Dendritic cell treated with granulocyte-macrophage colony-stimulating factor and Interleukin-4, amounts not matched to agents 40 ng/mL and 50 ng/mL, for 4 days (primary cell): Measurements from ENCODE around the gene CCDC106.

Experiments used
- H3K27ac Mint-ChIP-seq: one replicate; pipeline ENCODE4 v1.8.0; 2022; ENCODE audit warnings: mild to moderate bottlenecking, mixed read lengths
- H3K27me3 Mint-ChIP-seq: one replicate; pipeline ENCODE4 v1.8.0; 2022; ENCODE audit warnings: mild to moderate bottlenecking, mixed read lengths
- H3K36me3 Mint-ChIP-seq: one replicate; pipeline ENCODE4 v1.8.0; 2022; ENCODE audit warnings: low read depth, mixed read lengths
- H3K4me1 Mint-ChIP-seq: one replicate; pipeline ENCODE4 v1.8.0; 2022; ENCODE audit warnings: low read depth, mixed read lengths
- H3K4me3 Mint-ChIP-seq: one replicate; pipeline ENCODE4 v1.8.0; 2022; ENCODE audit warnings: mild to moderate bottlenecking, moderate library complexity, mixed read lengths
- H3K9me3 Mint-ChIP-seq: one replicate; pipeline ENCODE4 v1.8.0; 2022; ENCODE audit warnings: mixed read lengths
- intact Hi-C: fragments of 100-400 bp; cut with micrococcal nuclease; formaldehyde crosslinking; loops from one replicate; pipeline ENCODE4 v1.15.0; 2022

The CCDC106 gene

DNA sequence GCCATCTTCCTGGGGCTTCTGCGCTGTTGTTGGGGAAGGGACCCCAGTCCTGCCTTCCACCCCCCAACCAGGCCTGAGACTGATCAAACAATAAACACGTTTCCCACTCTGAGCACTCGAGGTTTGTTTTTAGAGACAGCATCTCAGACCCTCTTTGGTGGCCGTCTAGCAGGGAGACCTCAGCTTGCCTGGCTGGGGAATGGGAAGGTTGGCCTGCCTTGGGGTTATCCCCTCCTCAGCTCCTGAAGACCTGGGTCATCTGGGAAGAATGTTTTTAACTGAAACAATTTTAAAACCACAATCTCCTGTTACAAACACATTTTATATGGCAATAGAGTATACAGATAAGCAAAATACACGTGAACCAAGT, 2.5 kb upstream of the CCDC106 start:
- Mint-ChIP-seq H3K27me3 (peaks cover 4% of the 10 kb centered on the region), H3K4me1 (peaks cover 78% of the 10 kb centered on the region), H3K4me3 (no peak overlapping the region)

DNA sequence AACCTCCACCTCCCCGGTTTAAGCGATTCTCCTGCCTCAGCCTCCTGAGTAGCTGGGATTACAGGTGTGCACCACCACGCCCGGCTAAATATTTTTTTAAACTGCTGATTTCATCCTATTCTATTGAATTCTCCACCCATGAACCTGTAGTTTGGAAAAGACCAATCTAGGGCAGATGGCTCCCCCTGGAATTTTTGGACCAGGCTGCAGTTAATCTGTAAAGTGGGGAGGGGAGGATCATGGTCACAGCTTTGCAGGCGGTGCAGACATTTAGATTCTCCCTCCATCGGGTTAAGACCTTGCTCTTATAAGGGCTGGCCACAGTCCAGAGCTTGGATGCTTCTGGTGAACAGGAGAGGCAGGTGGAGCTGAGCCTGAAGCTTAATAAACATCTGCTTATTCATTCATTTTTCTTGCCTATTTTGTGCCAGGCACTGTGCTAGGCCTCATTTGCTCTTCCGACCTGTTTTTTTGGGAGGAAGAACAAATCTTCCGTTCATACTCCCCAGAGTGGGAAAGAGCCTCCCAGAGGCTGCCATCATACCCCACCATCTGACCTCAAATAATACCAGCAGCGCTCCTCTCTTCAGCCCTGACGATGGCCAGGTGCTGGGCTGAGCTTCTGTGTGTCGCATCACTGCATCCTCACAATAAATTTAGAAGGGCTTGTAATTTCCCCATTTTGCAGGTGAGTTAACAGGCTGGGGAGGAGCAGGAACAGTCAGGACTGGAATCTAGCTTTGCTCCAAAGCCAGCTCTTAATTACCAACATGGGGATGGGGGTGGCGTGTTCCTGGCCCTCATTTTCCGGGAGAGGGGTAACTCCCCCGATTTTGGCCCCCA, 902 bp upstream of the CCDC106 start:
- intact Hi-C loops = no loop called here
- Mint-ChIP-seq H3K27ac (peak overlapping the region; percentile 83), H3K4me1 (peaks cover 73% of the 10 kb centered on the region), H3K4me3 (peak overlapping the region; percentile 93), H3K9me3 (no peaks in the 10 kb centered on the region), H3K36me3 (peaks cover 76% of the 10 kb centered on the region), H3K27me3 (peaks cover 4% of the 10 kb centered on the region)

More for the DNA sequence above, 2.5 kb upstream of the CCDC106 start:
- H3K27ac Mint-ChIP-seq = no peak overlapping the region
- no peaks in the 10 kb centered on the region for H3K9me3 Mint-ChIP-seq
- intact Hi-C loops = no loop called here
- peaks cover 68% of the 10 kb centered on the region for H3K36me3 Mint-ChIP-seq

DNA sequence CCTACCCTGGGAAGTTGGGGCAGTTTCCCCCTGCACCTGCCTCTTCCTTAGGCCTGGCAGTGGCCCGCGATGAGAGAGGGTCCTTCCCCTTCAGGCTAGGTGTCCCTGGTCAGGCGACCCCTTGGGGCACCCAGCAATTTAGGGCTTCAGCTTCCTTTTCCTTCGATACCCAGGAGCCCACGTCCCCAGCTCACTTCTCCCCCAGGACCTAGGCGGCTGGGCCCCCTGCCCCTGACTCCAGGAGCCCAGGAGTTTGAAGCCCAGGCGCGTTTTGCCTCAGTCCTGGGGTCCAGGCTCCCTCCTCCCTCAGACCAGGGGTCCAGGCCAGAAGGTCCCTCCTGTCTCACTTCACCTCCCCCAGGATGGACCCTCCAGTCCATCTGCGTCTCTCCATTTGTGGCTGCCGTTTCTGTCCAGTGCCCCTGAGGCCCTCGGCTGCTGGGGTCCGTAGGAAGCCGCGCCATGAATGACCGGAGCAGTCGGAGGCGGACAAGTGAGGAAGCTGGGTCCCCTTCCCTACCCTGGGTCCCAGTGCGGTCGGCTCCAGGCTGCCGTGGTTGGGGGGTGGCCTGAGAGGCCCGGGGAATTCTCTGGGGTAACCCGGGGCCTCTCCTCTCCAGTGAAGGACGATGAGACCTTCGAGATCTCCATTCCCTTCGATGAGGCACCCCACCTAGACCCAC, 714 bp downstream of the CCDC106 start:
- Mint-ChIP-seq H3K36me3 (peaks cover 74% of the 10 kb centered on the region), H3K4me1 (peaks cover 58% of the 10 kb centered on the region), H3K27ac (peak overlapping the region; percentile 83), H3K9me3 (no peaks in the 10 kb centered on the region), H3K27me3 (peaks cover 4% of the 10 kb centered on the region), H3K4me3 (peak overlapping the region; percentile 93)
- intact Hi-C loops = no loop called here

DNA sequence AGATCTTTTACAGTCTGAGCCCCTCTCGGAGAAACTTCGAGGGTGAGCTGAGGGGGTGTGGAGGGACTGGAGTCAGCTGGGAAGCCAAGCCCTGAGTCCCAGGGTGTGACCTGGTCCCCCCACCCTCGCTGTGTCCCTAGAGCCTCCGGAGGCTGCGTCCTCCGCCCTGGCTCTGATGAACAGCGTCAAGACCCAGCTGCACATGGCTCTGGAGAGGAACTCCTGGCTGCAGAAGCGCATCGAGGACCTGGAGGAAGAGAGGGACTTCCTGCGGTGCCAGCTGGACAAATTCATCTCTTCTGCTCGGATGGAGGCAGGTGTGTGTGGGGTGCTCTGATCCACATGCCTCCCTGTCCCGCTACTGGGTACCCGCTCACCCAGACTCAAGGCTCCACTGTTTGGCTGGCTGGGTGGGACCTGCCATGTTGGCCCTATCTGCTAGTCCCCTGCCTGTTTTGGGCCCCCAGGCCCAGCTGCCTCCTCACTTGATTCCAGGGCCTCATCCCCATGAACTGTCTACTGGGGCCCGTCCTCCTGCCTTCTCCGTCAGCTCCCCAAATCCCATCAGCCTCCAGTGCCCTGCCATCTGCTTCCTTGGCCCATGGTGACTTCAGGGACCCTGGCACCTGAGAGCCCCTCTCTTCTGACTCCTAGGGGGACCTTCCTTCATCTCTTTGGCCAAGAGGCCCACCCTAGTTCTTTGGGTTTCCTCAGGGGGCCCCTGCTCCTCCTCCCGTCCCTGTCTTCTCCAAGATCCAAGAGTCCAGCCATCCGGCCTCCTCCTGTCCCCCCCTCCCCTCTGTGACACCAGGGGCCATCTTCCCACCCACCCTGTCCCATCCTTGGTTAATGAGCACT, 1.5 kb downstream of the CCDC106 start:
- intact Hi-C loops = no loop called here
- H3K4me3 Mint-ChIP-seq = peak overlapping the region; percentile 93
- H3K9me3 Mint-ChIP-seq = no peaks in the 10 kb centered on the region
- H3K27me3 Mint-ChIP-seq = peaks cover 4% of the 10 kb centered on the region
- peaks cover 51% of the 10 kb centered on the region for H3K4me1 Mint-ChIP-seq
- H3K36me3 Mint-ChIP-seq = peaks cover 74% of the 10 kb centered on the region
- peak overlapping the region; percentile 83 for H3K27ac Mint-ChIP-seq

DNA sequence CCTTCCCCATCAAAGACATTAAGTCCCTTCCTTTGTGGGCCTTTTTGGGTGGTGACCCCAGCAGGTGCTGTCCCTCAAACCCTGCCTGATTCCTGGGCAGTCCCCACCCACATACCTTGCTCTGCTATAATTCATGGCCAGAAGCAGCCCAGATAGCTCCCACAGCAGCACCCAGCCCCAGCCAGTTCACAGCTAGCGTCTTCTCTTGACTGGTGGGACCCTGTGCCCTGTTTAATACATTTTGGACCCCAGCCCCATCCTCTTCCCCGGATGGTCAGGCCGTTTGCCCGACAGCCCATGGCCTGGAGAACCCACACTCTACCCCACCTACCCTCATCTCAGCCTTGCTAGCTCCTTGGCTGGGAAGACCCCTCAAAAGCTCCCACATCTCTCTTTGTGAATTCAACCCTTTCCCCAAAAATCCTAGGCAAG, 2.1 kb downstream of the CCDC106 start:
- no peaks in the 10 kb centered on the region for H3K9me3 Mint-ChIP-seq

DNA sequence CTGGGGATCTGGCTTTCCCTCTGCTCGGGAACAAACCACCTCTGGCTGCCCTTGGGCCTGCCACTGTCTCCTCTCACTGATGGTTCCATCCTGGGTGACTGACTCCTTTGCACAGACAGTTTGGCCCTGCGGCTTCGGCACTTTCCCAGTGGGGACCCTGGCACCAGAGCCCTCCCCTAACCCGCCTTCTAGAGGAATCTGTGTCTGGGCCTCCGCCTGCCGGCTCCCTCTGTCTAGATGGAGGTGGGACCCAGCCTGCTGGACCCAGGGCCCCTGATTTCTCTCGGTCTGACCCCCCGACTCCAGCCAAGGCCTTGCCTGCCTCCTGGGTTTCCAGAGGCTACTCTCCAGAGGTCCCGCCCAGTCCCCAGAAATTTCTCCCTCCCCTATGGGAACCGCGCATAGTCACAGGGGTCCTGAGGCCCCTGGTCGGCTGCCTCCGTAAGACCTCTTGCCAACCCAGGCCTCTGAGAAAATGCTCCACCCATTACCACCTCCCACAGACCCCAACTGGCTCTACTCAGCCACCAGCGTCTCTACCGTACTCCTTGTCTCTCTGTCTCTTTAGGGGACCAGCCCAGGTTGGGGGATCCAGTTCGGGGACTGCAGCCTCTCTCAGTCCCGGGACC, 2.7 kb downstream of the CCDC106 start:
- H3K36me3 Mint-ChIP-seq = peaks cover 74% of the 10 kb centered on the region
- no peak overlapping the region for H3K4me3 Mint-ChIP-seq
- H3K4me1 Mint-ChIP-seq = peaks cover 40% of the 10 kb centered on the region
- intact Hi-C loops = no loop called here
- H3K27me3 Mint-ChIP-seq = peaks cover 4% of the 10 kb centered on the region
- no peaks in the 10 kb centered on the region for H3K9me3 Mint-ChIP-seq
- H3K27ac Mint-ChIP-seq = peak overlapping the region; percentile 2

More for the DNA sequence above, 2.1 kb downstream of the CCDC106 start:
- Mint-ChIP-seq H3K27me3 (peaks cover 4% of the 10 kb centered on the region), H3K4me1 (peaks cover 44% of the 10 kb centered on the region), H3K36me3 (peaks cover 74% of the 10 kb centered on the region), H3K27ac (peak overlapping the region; percentile 2), H3K4me3 (no peak overlapping the region)
- intact Hi-C loops = no loop called here

DNA sequence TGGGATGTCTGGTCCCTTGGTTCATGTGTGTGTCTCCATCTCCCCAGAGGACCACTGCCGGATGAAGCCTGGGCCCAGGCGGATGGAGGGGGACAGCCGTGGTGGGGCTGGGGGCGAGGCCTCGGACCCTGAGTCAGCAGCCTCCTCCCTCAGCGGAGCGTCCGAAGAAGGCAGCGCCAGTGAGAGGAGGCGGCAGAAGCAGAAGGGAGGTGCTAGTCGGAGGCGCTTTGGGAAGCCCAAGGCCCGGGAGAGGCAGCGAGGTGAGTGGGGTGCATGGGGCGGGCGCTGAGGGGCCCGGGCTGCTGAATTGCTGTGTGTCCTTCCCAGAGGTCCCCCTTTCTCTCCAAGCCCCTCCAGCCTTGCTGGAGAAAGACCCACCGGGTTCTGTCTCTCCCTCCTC, 3.2 kb downstream of the CCDC106 start:
- Mint-ChIP-seq H3K27ac (peak overlapping the region; percentile 2), H3K4me3 (no peak overlapping the region), H3K36me3 (peaks cover 72% of the 10 kb centered on the region), H3K9me3 (no peaks in the 10 kb centered on the region), H3K27me3 (peaks cover 4% of the 10 kb centered on the region), H3K4me1 (peaks cover 45% of the 10 kb centered on the region)
- intact Hi-C loops = no loop called here

DNA sequence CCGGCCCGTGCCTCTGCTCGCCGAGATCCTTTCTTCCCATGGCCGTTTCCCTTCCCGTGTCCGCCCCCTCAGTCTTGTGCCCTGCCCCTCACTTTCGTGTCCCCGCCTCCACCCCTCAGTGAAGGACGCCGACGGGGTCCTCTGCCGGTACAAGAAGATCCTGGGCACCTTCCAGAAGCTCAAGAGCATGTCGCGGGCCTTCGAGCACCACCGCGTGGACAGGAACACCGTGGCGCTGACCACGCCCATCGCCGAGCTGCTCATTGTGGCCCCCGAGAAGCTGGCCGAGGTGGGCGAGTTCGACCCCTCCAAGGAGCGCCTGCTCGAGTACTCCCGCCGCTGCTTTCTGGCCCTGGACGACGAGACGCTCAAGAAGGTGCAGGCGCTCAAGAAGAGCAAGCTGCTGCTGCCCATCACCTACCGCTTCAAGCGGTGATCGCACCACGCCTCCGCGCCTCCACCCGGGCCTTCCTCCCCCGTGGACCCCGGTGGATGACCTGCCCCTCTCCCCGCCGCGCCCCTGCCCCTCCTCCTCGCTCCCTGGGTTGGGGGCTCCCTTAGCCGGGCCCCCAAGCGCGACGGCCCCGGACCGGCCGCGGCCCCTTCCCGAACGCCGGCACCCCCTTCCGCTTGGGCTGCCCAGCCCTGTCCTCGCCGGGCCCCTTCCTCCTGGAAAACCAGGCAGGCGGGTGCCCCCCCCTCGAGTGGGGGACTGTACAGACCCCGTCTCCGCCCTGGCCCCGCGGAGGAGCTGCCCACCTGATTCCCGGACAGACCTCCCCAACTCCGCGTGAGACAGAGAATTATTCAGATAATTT, 4.5 kb downstream of the CCDC106 start:
- H3K4me1 Mint-ChIP-seq = peaks cover 51% of the 10 kb centered on the region
- peaks cover 72% of the 10 kb centered on the region for H3K36me3 Mint-ChIP-seq
- H3K4me3 Mint-ChIP-seq = no peak overlapping the region
- H3K27ac Mint-ChIP-seq = peak overlapping the region; percentile 3
- no peaks in the 10 kb centered on the region for H3K9me3 Mint-ChIP-seq
- intact Hi-C loops = no loop called here
- H3K27me3 Mint-ChIP-seq = peaks cover 4% of the 10 kb centered on the region

DNA sequence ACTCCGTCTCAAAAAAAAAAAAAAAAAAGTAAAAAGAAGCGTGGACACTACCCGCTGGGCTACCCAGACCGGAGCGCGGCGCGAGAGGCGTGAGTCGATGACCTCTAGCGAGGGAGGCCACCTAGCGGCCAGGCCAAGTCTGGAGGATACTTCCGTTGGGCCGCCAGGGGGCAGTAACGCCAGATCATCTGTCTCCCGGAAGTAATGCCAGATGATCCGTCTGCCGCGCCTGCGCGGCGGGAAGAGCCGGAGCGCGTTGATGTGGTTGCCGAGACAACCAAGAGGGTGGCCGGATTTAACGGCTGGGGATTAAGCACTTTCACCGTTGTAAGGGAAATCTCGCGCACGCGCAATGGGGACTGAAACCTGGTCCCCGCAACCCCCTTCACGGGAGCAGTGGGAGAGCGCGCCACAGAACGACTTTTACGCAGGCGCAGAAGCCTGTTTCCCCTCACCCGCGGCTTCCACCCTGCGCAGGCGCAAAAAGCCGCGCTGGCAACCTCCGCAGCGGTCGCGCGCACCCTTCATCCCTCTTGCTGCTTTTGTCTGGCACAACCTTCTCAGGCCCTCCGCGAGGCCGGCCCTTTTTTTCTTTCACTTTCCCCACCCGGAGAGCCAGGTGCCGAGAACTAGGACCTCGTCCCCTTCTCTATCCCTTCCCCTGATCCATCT, 5.8 kb downstream of the CCDC106 start:
- intact Hi-C loops = loop anchor here (2.0 kb wide), 3 partner anchors 13 to 55 kb away; partner anchors contain the start of genes EPN1, FIZ1 and ZNF580
- no peaks in the 10 kb centered on the region for H3K9me3 Mint-ChIP-seq
- peak overlapping the region; percentile 96 for H3K27ac Mint-ChIP-seq
- H3K4me3 Mint-ChIP-seq = peak overlapping the region; percentile 90
- H3K36me3 Mint-ChIP-seq = peaks cover 75% of the 10 kb centered on the region
- peaks cover 56% of the 10 kb centered on the region for H3K4me1 Mint-ChIP-seq
- peaks cover 1% of the 10 kb centered on the region for H3K27me3 Mint-ChIP-seq

DNA sequence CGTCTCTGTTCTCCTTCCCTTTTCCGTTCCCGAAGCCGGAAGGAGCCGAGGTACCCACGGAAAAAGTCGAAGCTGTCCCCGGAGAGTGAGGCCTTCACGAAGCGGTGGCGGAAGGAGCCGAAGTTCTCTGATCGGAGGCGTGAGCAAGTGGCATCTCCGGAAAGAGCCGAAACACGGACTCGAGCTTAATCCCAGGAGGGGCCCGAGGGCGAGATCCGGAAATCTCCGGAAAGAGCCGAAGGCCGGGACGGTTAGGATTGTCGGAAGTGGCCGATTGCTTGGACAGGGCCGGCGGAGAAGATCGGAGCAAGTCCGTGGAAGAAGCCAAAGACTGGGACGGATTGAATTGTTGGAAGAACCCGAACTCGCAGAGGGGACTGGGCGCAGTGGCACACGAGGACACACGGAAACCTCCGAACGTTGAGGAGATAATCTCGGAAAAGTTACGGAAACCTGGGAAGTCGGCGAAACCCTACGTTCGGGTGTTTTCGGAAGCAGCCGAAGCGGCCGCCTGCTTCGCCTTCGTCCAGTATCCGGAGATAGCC, 6.4 kb downstream of the CCDC106 start:
- H3K27ac Mint-ChIP-seq = peak overlapping the region; percentile 96
- peaks cover 56% of the 10 kb centered on the region for H3K4me1 Mint-ChIP-seq
- intact Hi-C loops = loop anchor here (2.0 kb wide), 3 partner anchors 14 to 56 kb away; partner anchors contain the start of genes EPN1, FIZ1 and ZNF580
- H3K36me3 Mint-ChIP-seq = peaks cover 77% of the 10 kb centered on the region
- H3K9me3 Mint-ChIP-seq = no peaks in the 10 kb centered on the region
- peak overlapping the region; percentile 90 for H3K4me3 Mint-ChIP-seq
- no peaks in the 10 kb centered on the region for H3K27me3 Mint-ChIP-seq

DNA sequence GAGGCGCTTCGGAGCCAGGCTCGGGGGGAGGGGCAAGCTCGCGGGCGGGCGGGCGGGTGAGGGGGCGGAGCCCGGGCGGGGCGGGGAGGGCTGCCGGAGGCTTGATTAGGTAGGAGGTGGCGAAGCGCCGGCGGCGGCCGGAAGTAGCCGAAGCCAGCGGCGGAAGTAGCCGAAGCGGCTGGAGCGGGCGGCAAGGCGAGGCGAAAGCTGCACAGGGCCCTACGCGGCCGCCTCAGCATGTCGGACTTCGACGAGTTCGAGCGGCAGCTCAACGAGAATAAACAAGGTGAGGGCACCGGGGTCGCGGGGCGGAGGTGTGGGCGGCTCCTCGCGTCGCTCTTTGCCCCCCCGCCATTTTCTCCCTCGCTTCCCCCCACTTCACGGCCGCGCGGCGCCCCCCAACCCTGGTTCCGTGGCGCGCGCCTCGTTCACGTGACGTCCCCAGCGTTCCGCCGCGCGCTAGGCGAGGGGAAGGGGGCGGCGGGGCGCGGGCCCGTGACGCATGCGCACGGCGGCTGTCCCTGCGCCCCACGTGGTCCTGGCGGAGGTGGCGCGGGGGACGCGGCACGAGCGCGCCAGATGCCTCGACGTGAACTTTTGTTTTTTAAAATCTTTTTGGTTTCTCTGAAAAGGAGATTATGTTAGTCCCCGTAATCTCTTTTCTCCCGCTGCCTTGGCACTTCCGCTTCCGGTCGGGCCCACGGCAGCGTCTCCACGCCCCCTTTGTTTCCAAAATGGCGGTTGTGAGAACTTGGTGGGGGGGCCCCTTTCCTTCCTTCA, 7.0 kb downstream of the CCDC106 start, which contains the start of gene U2AF2:
Gene U2AF2, plus strand, starts transcription at position 168 of the 780 bp plus-strand sequence. Its CDS starts 70 bp downstream, at position 238.
- Mint-ChIP-seq H3K4me1 (peaks cover 56% of the 10 kb centered on the region), H3K4me3 (peak within 1 kb of the TSS; percentile 91), H3K9me3 (no peaks in the 10 kb centered on the region), H3K27ac (peak within 1 kb of the TSS; percentile 96), H3K36me3 (peaks cover 78% of the 10 kb centered on the region), H3K27me3 (no peaks in the 10 kb centered on the region)
- intact Hi-C loops = loop anchor here (2.0 kb wide), 3 partner anchors 14 to 56 kb away; partner anchors contain the start of genes EPN1, FIZ1 and ZNF580
